ENCODE data around the gene IGBP1.
"Not testable (repeated sequence)": the region's sequence is repeated elsewhere in the genome, so short reads cannot be mapped to it uniquely, and the experiment has no call there.

Gene IGBP1

DNA sequence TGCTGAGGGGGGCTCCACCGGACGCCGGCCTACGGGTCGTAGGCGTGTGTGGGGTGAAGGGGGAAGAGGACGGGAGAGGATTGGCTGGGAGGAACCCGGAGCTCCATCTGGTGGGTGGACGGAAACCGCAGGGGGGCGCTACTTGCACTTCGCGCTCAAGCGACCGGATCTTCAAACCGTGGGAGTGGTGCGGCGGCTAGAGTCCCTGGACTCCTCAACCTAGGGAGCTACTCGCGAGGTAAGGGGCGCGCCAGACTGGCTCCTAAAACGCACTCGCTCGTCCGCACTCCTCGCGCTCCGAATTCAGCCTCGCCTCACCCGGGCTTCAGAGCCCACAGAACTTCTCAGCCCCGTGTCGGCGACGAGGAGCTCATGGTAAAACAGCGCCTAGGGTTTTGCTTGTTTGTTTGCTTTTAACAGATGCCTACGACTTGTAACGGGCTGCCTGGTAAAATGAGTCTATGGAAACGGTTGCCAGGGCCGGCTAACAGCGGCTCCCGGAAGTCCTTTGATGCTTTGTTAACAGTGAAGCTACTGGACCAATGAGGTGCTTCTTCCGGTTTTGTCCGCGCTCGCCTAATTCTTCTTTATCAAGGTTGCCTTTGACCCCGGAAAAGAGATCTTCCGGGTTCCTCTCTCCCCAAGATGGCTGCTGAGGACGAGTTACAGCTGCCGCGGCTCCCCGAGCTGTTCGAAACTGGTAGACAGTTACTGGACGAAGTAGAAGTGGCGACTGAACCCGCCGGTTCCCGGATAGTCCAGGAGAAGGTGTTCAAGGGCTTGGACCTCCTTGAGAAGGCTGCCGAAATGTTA is at the start of gene IGBP1:
Gene IGBP1, plus strand, starts transcription at position 145 of the 813 bp plus-strand sequence. Its CDS starts 501 bp downstream, at position 646.
- DNase-seq = peak; percentile 87

DNA sequence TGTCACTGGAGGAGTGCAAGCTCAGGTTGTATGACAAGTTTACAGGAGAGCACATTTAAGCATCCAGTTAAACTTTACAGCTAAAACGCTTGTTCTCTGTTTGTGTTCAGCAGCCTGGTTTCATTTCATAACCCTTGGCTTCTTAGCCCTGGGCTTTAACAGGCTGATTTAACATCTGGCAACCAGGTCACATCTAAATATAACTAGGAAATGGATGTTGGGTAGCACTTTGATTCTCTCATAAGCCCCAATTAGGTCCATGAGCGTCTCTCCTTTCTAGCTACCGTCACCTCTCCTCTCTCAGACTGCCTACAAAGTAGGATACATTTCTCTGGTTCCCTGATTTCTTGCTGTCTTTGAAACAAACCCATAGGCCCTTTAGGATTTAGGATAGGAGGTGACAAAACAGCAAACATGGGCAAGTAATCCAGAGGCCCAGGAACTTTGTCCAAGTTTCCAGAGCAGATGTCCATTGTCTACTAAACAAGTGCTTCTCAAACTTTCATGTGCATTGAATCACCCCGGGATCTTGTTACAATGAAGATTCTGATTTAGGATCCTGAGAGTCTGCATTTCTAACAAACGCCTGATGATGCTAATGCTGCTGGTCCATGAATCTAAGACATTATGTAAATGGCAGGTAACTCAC is 48.5 kb upstream of the IGBP1 start:
- DNase-seq = no peak

- DNase-seq = peak; percentile 9
Measured at GRCh38 chrX:70087857-70088630, 45.2 kb upstream of the IGBP1 start.

- no peak for DNase-seq
Measured at GRCh38 chrX:70088751-70089150, 44.5 kb upstream of the IGBP1 start.

DNA sequence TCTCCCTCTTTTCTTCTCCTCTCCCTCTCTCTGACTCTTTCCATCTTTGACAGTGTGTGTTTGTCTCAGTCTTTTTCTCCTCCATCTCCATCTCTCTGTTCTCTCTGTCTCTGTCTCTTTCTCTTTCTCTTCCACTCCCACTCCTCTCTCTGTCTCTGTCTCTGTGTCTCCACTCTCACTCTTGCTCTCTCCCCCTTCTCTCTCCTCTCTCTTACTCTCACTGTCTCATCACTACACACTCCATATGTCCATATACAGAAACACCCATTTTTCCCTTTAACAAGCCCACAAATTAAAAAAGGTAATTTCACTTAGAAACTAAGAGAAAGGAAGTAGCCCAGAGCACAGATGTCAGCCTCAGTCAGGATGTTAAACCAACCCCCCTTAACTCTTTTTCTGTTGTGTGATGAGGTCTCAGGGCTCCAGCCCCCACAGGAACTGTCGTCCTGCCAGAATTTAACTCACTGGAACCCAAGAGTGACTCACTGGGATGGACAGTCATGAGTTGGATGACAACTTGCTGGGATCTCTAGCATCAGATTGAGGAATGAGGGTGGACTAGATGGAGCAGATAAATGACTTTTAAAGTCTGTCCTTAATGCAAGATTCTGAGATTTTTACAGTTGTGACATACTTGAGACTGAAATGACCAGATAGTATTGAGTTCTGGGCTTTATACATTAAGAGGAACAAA is 43.5 kb upstream of the IGBP1 start:
- DNase-seq = no peak

GRCh38 chrX:70092247-70092646 is 41.0 kb upstream of the IGBP1 start:
- DNase-seq = no peak

GRCh38 chrX:70096052-70096451 is 37.2 kb upstream of the IGBP1 start:
- no peak for DNase-seq

DNA sequence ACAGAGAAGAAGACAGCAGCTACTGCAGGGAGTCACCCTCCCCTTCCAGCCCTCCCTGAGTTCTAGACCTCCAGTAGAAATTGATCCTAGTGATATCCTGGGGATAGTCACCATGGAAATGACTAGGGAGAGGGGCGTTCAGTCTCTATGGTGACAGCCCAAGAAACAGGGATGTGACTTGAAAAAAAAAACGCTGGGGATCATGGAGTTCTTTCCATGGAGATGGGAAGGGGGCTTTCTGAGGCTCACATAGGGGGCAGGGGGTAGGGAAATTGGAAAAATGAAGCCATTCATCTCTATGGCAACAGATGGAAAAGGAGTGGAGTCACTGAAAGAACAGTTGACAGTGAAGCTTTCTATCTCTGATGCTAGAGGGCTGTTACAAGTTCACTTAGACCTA is 28.0 kb upstream of the IGBP1 start:
- DNase-seq = no peak

- not testable (repeated sequence) for DNase-seq
Measured at GRCh38 chrX:70111436-70112026, 21.7 kb upstream of the IGBP1 start.

DNA sequence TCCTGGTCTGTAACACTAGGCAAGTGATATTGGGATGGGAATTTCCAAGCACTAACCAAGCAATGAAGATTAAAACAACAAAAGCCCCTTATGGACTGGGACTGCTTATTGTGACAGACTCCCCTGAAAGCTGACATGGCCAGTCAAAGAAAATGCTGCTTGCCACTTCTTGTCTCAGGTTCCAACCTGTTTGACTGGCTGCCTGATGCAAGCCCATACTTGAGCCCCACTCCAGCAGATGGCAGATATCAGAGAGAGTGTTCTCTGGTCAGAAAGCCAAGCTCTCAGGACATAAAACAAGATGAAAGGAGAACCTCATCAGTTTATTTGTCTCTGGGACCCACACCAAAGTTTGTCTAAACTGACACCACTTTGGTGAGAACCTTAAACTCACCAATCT is 15.5 kb upstream of the IGBP1 start:
- DNase-seq = no peak

GRCh38 chrX:70123014-70123413 is 10.2 kb upstream of the IGBP1 start:
- DNase-seq = not testable (repeated sequence)

DNA sequence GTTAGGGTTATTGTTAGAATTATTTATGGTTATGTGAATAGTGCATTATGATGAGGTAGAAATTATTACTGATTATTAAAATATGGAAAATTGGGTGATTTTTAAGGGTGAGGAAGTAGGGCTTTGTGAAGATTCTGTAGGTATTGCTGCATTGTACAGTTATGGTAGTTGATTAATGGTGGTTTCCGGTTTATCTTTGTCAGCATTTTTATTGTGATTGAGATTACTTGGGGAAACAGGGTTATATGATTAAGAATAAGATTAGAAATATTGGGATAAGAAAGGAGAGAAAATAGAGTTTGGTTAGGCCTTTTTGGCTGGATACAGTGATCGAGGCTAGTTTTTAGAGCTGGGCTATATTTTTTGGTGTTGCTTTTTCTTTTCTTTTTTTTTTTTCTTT is 8.6 kb upstream of the IGBP1 start:
- no peak for DNase-seq

DNA sequence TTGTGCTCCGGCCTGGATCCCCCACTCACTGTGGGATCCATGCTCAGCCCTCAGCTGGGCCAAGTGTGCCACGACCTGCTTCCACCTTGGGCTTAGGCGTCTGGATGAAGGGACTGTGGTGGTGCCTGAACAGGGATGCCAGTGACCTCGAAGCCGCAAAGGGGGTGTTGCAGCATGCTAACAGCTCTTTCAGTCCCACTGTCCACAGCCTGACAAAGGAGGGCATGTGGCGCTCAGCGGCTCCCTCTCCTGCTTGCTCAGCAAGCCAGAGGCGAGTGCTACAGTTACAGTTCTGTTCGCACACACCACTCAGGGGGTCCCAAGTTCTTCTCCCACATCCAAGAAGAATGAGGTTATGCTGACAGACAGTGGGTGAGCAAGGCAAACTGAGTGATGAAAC is 5.2 kb upstream of the IGBP1 start:
- DNase-seq = no peak

GRCh38 chrX:70129816-70130215 is 3.4 kb upstream of the IGBP1 start:
- no peak for DNase-seq

DNA sequence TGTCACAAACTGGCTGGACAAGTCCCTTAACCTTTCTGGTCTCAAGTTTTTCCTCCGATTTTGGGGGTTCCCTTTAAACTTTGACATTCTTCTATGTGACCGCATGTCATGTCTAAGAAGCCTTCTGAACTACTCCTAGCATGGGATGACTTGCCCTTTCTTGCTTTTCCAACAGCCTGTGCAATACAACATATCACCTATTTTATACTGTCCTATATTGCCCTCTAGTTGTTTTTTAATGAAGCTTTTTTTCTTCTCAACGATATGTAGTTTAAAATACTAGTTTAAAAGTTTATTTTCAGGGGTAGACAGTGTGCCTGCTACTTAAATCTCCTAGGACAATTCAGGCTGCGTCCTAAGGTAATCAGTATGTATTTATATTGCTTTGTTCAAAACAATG is 1.0 kb upstream of the IGBP1 start:
- DNase-seq = peak; percentile 1

GRCh38 chrX:70132877-70133302 is 357 bp upstream of the IGBP1 start:
- no peak for DNase-seq

DNA sequence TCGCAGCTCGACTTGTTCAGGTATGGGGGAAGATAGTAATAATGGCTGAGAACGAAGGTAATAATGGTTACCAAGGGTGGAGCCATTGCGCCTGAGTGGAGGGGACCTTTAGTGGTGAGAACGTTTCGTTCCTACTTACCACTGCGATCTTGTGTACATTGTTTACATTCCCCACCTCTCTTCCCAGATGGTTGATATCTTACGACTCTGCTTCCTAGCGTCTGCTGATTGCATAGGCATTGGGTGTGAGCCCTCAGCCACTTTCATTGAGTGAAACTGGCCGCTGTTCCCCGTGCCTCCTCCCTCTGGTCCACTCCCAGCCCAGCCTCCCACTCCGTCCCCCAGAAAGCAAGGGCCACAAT is 850 bp downstream of the IGBP1 start:
- no peak for DNase-seq

DNA sequence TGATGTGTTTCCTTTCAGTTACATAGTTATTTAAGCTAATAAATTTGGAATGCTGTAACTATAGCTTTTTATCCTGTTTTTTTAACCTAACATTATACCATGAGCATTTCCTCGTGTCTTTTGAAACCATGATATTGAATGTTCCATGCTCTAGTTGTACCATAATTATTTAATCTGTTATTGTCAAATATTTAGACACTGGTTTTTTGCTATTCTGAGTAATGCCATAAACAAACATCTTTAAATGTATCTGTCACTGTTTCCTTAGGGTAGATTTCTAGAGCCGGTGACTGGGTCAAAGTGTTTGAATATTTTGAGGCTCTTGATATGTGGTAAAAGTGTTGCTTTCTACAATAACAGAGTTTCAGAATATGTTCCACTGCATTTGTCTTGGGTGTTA is 5.4 kb downstream of the IGBP1 start:
- DNase-seq = no peak

DNA sequence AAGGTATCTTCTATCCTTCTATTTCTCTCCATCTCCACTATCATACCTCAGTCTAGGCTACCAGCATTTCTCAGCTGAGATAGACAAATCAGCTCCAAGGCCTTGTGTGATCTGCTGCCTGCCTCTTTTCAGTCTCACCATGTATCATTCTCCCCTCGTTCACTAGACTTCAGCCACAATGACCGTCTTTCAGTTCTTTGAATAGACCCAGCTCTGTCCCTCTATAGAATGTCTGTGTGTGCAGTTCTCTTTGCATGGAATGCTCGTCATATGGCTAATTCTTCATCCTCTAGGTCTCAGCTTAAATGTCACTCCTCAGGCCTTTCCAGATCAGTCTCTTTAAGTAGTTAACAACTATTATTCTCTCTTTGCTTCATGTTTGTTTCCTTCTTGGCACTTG is 6.5 kb downstream of the IGBP1 start:
- no peak for DNase-seq

GRCh38 chrX:70141373-70141772 is 8.1 kb downstream of the IGBP1 start:
- DNase-seq = no peak

GRCh38 chrX:70166601-70167590 is 33.6 kb downstream of the IGBP1 start:
- no peak for DNase-seq
